Fibroblast of villous mesenchyme (primary cell): ENCODE measurements around the gene CYP3A4. TPM values are rescaled to one million over a fixed set of nuclear protein-coding genes. Genes with fewer than 3 reads are reported as not detected.

Experiments used
- DNase-seq: peaks from one replicate; pipeline ENCODE4 v3.0.0-alpha.2; 2010; ENCODE audit warnings: low read depth
- H3K4me3 ChIP-seq: 2 replicates; pipeline ENCODE4 v1.5.1; 2011; ENCODE audit warnings: low read depth, mild to moderate bottlenecking, low read length
- total RNA-seq: library from RNA; depleted of rRNA; stranded (reverse); fragments of >200 nt; gene quantifications from 2 replicates; pipeline ENCODE4 v1.2.3, GENCODE V29; 2012
- TF ChIP-seq, protein P1 (sequence below): IDR thresholded peaks from 2 replicates; pipeline ENCODE4 v1.5.1; 2012; ENCODE audit warnings: low read depth, mild to moderate bottlenecking, low read length; ENCODE audit not compliant: insufficient read depth

The CYP3A4 gene
- total RNA-seq, 1 donor, result not detected

DNA sequence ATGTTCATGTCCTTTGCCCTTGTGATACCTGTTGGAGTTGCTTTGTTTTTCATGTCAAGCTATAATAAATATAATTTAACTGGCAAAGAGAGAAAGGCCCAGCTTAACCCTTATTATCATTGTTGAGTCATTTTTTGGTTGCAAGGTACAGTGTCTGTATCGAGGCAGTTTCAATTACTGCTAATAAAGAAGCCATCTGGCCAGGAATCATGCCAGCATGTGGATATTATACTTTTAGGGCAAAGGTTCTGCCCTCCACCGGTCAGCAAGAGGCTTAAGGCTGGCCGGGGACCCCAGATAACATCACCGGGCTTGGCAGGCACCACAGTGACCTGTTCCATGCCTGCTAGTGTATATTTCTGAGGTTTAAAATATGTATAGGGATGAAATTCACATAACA, 9.0 kb upstream of the CYP3A4 start:
- TF ChIP-seq, protein P1, sequence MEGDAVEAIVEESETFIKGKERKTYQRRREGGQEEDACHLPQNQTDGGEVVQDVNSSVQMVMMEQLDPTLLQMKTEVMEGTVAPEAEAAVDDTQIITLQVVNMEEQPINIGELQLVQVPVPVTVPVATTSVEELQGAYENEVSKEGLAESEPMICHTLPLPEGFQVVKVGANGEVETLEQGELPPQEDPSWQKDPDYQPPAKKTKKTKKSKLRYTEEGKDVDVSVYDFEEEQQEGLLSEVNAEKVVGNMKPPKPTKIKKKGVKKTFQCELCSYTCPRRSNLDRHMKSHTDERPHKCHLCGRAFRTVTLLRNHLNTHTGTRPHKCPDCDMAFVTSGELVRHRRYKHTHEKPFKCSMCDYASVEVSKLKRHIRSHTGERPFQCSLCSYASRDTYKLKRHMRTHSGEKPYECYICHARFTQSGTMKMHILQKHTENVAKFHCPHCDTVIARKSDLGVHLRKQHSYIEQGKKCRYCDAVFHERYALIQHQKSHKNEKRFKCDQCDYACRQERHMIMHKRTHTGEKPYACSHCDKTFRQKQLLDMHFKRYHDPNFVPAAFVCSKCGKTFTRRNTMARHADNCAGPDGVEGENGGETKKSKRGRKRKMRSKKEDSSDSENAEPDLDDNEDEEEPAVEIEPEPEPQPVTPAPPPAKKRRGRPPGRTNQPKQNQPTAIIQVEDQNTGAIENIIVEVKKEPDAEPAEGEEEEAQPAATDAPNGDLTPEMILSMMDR, result no peak
- H3K4me3 ChIP-seq, result no peak overlapping the region
- no peak for DNase-seq

DNA sequence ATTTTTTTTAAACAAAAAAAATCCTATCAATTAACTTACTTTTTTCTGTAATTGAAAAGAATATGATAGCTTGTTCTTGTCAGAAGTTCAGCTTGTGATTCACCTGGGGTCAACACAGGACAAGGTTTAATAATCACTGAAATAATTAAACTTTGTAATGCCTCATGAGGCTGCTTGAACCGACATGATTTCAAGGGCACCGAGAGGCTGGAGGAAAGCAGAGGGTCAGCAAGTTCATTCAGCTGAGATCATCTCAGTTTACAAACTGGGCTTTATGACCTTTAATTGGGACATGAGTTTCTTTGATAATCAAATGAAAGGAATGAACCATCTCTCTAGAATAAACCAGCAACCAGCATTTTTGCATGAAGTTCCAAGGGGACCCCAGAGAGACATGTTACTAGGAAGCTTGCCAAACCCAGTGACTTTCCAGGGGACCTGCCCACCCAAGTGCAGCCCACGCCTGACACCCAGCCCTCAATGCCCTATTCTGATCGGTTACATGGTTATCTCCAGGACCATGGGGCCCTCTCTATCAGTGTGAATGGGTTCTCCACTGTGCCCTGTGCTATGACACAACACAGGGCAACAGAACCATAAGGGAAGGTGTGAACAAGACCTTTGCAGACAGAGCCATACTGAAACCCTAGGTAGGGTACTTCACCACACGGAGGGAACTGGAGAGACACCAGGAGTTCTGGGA, 7.8 kb upstream of the CYP3A4 start:
- no peak for DNase-seq
- TF ChIP-seq, protein P1, result no peak
- H3K4me3 ChIP-seq, result no peak overlapping the region

DNA sequence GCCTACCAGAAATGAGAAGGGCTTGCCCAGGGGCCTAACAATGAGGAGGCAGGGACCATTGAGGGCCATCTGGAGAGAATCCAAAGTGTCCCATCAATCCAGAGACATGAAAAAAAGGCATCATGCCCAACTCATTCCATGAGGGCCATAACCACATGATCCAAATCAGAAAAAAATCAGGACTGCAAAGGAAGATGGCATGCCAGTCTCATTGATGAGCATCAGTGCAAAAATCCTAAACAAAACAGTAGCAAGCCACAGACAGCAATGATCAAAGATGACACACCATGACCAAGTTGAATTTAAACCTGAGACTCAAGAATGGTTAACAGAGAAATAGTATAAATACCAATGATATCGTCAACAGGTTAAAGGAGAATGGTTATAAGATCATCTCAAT, 7.0 kb upstream of the CYP3A4 start:
- no peak overlapping the region for H3K4me3 ChIP-seq
- TF ChIP-seq, protein P1, result no peak
- no peak for DNase-seq

DNA sequence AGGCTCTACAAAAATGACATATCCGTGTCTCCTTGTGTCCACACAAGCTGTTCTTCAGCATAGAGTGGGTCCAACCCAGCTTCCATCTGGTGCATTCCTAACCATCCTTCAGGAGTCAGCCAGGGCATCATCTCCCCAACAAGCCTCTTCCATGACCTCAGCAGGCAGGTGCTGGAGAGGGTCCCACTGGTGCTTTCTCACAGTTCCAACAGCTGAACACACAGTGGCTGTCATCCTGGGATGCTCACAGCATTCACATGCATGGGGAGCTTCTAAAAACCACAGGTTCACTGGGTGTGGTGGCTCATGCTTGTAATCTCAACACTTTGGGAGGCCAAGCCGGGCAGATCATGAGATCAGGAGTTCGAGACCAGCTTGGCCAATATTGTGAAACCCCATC, 6.4 kb upstream of the CYP3A4 start:
- TF ChIP-seq, protein P1, result no peak
- H3K4me3 ChIP-seq, result no peak overlapping the region
- DNase-seq, result no peak

DNA sequence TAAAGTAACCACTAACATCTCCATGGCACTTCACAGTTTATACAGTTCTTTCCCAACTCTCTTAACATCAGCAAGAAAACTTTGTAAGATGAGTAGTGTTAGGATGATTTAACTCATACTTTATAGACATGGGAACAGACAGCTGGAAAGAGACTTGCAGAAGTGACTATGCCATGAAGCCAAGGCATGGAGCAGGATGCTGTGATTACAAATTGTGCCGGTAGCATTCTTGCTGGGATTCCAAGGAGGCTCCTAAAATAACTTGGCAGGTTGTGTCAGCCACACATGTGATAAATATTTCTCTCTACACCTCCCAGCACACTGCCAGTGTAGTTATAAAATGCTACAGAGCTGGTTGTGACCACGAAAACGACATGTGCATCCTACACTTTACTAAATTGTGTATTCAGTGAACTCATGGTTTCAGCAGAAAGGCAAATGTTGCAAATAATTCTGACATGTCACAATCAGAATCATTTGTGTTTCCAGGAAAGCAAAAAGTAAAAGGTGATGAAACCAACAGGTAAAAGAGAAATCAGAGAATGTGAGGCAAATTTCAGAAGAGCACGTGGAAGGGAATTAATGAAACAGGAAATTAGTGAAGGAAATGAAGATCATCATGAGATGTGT, 5.6 kb upstream of the CYP3A4 start:
- H3K4me3 ChIP-seq, result no peak overlapping the region
- no peak for DNase-seq
- TF ChIP-seq, protein P1, result no peak

DNA sequence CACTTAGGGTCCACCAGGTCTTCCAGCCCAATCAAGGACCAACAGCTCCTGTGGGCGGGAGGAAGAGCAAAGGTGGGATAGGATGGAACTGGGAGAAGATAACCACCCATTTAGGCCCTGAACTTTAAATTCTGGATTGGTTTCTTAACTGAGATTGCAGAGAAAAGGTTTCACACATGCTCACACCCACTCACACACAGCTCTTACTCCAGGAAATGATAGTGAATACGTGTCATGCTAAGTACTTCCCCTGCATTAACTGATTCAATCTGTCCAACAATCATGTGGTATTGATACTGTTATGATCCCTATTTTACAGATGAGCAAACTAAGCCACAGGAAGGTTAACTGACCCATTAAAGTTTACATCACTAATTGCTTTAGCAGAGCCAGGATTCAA, 4.6 kb upstream of the CYP3A4 start:
- no peak overlapping the region for H3K4me3 ChIP-seq
- TF ChIP-seq, protein P1, result no peak
- DNase-seq, result no peak
